Measurements from ENCODE around the gene SCGB1A1.

Gene SCGB1A1

GRCh38 chr11:62471603-62472002 is 52.8 kb downstream of the SCGB1A1 start:
- H3K27ac ChIP-seq = no peak overlapping the region
- DNase-seq (ENCODE audit: low read depth, low spot score) = no peak

GRCh38 chr11:62472063-62472884 is 53.4 kb downstream of the SCGB1A1 start:
- no peak overlapping the region for H3K27ac ChIP-seq
- DNase-seq (ENCODE audit: low read depth, low spot score) = no peak

All from epithelial cell of prostate (primary cell).